Heart left ventricle (tissue), 16 donors: ENCODE data around the gene NENF. TPM values are rescaled to one million over a fixed set of nuclear protein-coding genes. Genes with fewer than 3 reads are reported as not detected.
A peak's percentile ranks its signal among the peaks of the same experiment; 100 is the strongest.

Source experiments
- ATAC-seq, 4 donors: fragments of 200-7000 bp; cut with Tn5 transposase; one replicate each; pipeline ENCODE4 v1.9.1; 2020 to 2022; ENCODE audit warnings: moderate library complexity in 4 of 4, mild to moderate bottlenecking in 3 of 4, moderate number of reproducible peaks in 1 of 4
- DNase-seq, 5 donors: peaks; one replicate each; pipeline ENCODE4 v3.0.0-alpha.2; 2020
- H3K27ac ChIP-seq, 12 donors: fragments of 200-600 bp; sonication (generic) in 4 of 12; one replicate each; pipeline versions ENCODE4 v1.5.0 to v1.8.0; 2016 to 2022; ENCODE audit warnings: mild to moderate bottlenecking in 2 of 12
- H3K27me3 ChIP-seq, 9 donors: fragments of 200-600 bp; sonication (generic) in 2 of 9; one replicate each; pipeline versions ENCODE4 v1.5.1 to v1.8.0; 2016 to 2022; ENCODE audit warnings: mild to moderate bottlenecking in 3 of 9
- H3K36me3 ChIP-seq, 9 donors: fragments of 200-600 bp; sonication (generic) in 2 of 9; one replicate each; pipeline versions ENCODE4 v1.5.0 to v1.8.0; 2018 to 2022; ENCODE audit warnings: mild to moderate bottlenecking in 2 of 9
- H3K4me1 ChIP-seq, 12 donors: fragments of 200-600 bp; sonication (generic) in 4 of 12; one replicate each; pipeline versions ENCODE4 v1.5.0 to v1.8.0; 2016 to 2022; ENCODE audit warnings: mild to moderate bottlenecking in 3 of 12
- H3K4me3 ChIP-seq, 12 donors: fragments of 200-600 bp; sonication (generic) in 4 of 12; one replicate each; pipeline versions ENCODE4 v1.5.0 to v1.8.0; 2017 to 2022; ENCODE audit warnings: mild to moderate bottlenecking in 9 of 12, moderate library complexity in 4 of 12
- H3K9me3 ChIP-seq, 12 donors: fragments of 200-600 bp; sonication (generic) in 4 of 12; one replicate each; pipeline versions ENCODE4 v1.5.0 to v1.8.0; 2016 to 2022; ENCODE audit warnings: mild to moderate bottlenecking in 1 of 12
- POLR2A ChIP-seq, 2 donors: fragments of 450-650 bp; IDR thresholded peaks; one replicate each; pipeline ENCODE4 v1.6.1; 2017; ENCODE audit warnings: antibody characterized with exemption in 2 of 2, mild to moderate bottlenecking in 2 of 2, moderate library complexity in 2 of 2
- WGBS, 4 donors: extraction: QIAGEN DNeasy Blood & Tissue Kit in 2 of 4; methylation state at CpG; one replicate each; pipeline versions ENCODE4 v1.1.5 to v1.1.7; 2013 to 2018; 5-methylcytosine and 5-hydroxymethylcytosine counted together
- intact Hi-C, 10 donors: fragments of 100-400 bp; cut with DNase I; formaldehyde crosslinking; loops; one replicate each; pipeline versions ENCODE4 v1.11.1 to v1.14.2; 2022
- polyA plus RNA-seq, 2 donors: library from polyadenylated mRNA; stranded (reverse); fragments of 200-250 nt; gene quantifications; one replicate each; pipeline ENCODE4 v1.2.3, GENCODE V29; 2013
- total RNA-seq, 9 donors: library from RNA; depleted of rRNA in 2 of 9; stranded (reverse); fragments of >200 nt in 2 of 9; fragmentation: NEBNext Ultra II Directional in 3 of 9; extraction: Animal tissue kit (Norgen Biotek cat#: 25700) in 3 of 9; gene quantifications; one replicate each; pipeline versions ENCODE4 v1.1.0 to v1.2.4, GENCODE V29; 2016 to 2023
- TF ChIP-seq, protein P1 (sequence below), 12 donors: fragments of 200-600 bp; sonication (generic) in 4 of 12; IDR thresholded peaks; one replicate each; pipeline versions ENCODE4 v1.5.0 to v1.8.0; 2018 to 2022; ENCODE audit warnings: antibody characterized with exemption in 12 of 12, mild to moderate bottlenecking in 5 of 12
- donor health status: ischemic (EF 13 %, LVEDD 7.1; RV severe dilation, severe dysfunction).
- donor health status: healthy with polysubstance abuse.
- donor health status: DM: no; HTN: yes; CAD: no.
- donor health status: DM: no; HTN: no; CAD: no.
- donor health status: ischemic (EF 25% LVEDD 6.9; RV normal size, moderate dysfunction).
- donor health status: ischemic (EF 25% LVEDD 5.7; RV mildly dilated, moderate dysfunction).
- donor health status: healthy.
- donor health status: DM: yes; HTN: yes; CAD: no.
- donor health status: ischemic (EF 35%, LVEDD 5.7; RV mildly dilated, moderate dysfunction).
- donor health status: nonischemic (EF 11% LVEDD 7.7; RV severe dilation, severe dysfunction).
- donor health status: DM: yes; HTN: yes; CAD: no.
- donor health status: PGD.
- donor health status: ischemic (EF 29% LVEDD 5.4; RV normal size, mild dysfunction).
- donor health status: nonischemic (EF 23%, LVEDD 6.1; RV moderate dilation, normal function).

Gene NENF
- total and polyA plus RNA-seq, 11 donors, result 69.8 to 174 (median 105) TPM

DNA sequence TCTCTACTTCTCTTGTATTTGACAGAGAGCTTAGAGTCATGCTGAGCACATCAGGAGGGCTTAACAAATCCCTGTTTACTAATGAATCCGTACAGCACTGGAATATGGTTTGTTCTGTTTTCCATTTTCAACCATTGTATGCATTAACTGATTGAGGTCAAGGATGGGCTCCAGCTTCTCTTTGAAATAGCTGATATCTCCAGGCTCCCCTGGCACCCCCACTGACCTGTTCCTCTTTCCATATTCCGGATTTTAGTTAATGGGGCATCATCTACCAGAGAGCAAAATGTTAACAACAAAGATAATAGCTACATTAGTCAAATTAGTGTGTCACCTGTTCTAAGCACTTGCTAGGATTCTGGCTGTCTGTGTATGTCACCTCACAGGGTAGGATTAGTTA lies 57.6 kb downstream of the NENF start:
- no peaks in the 10 kb centered on the region for H3K36me3 ChIP-seq
- WGBS, 4 donors, result 87 to 93% (median 89%) methylated on average over 2 of the region's 2 CpGs
- no peak for ATAC-seq

DNA sequence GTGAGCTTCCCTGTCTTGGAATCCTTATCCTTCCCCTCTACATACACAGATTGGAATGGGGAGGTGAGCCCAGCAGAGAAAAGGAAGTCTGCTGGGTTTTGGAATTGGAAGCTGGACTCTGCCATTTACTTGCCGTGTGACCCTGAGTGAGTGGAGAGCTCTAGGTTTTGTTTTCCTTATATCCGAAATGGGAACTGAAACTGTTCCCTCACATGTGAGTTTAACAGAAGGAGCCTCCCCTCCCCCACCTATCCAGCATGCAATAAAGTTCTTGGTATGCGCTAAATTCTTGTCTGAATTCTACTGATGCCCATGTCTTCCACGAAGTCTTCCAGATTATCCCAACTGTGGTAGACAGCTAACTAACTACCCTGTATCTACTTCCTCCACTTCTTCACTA lies 58.7 kb downstream of the NENF start:
- Histone ChIP-seq H3K27ac (peak overlapping the region in 1 of 12 donors; percentile 51), H3K9me3 (no peaks in the 10 kb centered on the region), H3K36me3 (no peaks in the 10 kb centered on the region), H3K4me3 (no peak overlapping the region), H3K27me3 (no peaks in the 10 kb centered on the region), H3K4me1 (peaks cover 0 to 46% (median 8%) of the 10 kb centered on the region in 12 donors)
- ATAC-seq (peak in 1 of 4 donors; percentile 26), DNase-seq (no peak)
- WGBS, 4 donors, result 82 to 87% (median 86%) methylated on average over 4 of the region's 4 CpGs
- TF ChIP-seq, protein P1, sequence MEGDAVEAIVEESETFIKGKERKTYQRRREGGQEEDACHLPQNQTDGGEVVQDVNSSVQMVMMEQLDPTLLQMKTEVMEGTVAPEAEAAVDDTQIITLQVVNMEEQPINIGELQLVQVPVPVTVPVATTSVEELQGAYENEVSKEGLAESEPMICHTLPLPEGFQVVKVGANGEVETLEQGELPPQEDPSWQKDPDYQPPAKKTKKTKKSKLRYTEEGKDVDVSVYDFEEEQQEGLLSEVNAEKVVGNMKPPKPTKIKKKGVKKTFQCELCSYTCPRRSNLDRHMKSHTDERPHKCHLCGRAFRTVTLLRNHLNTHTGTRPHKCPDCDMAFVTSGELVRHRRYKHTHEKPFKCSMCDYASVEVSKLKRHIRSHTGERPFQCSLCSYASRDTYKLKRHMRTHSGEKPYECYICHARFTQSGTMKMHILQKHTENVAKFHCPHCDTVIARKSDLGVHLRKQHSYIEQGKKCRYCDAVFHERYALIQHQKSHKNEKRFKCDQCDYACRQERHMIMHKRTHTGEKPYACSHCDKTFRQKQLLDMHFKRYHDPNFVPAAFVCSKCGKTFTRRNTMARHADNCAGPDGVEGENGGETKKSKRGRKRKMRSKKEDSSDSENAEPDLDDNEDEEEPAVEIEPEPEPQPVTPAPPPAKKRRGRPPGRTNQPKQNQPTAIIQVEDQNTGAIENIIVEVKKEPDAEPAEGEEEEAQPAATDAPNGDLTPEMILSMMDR (IDR thresholded peaks at IDR 0.05), result no peak
- TF ChIP-seq POLR2A (IDR thresholded peaks at IDR 0.05), result no peak
- intact Hi-C loops, result no loop called here

More for the DNA sequence above, 57.6 kb downstream of the NENF start:
- Histone ChIP-seq H3K27ac (no peak overlapping the region), H3K4me1 (peaks cover 0 to 48% (median 8%) of the 10 kb centered on the region in 12 donors), H3K9me3 (no peaks in the 10 kb centered on the region), H3K27me3 (no peaks in the 10 kb centered on the region), H3K4me3 (no peak overlapping the region)
- TF ChIP-seq, protein P1 (IDR thresholded peaks at IDR 0.05), result no peak
- no peak for TF ChIP-seq POLR2A (IDR thresholded peaks at IDR 0.05)
- no peak for DNase-seq
- intact Hi-C loops, result no loop called here

Other genes starting within 250 kb of the NENF start
- gene PPP2R5A, start 147.5 kb upstream of the NENF start, total RNA-seq, result 100 to 1,000 TPM in 1 of 9 donors, 10 to 100 TPM in 8; 52.0 to 102 (median 63.5) TPM
- 100 to 1,000 TPM in 1 of 2 donors, 10 to 100 TPM in 1; 44.7 to 108 TPM for gene PPP2R5A, start 147.5 kb upstream of the NENF start, polyA plus RNA-seq
- gene PACC1, start 18.0 kb upstream of the NENF start, total RNA-seq, result 1 to 10 TPM; 2.1 to 7.9 (median 3.1) TPM
- gene PACC1, start 18.0 kb upstream of the NENF start, polyA plus RNA-seq, result 1 to 10 TPM; 1.8 to 6.2 TPM
- 10 to 100 TPM in 5 of 9 donors, 1 to 10 TPM in 4; 4.6 to 49.0 (median 11.0) TPM for gene ATF3, start 175.8 kb downstream of the NENF start, total RNA-seq
- 10 to 100 TPM; 17.8 to 74.5 TPM for gene ATF3, start 175.8 kb downstream of the NENF start, polyA plus RNA-seq